HG03095 (cell line): ENCODE measurements around the gene SH3RF3.

Experiments
- ATAC-seq: cut with Tn5 transposase; IDR thresholded peaks from one replicate; pipeline ENCODE4 v1.9.1; 2021; ENCODE audit warnings: moderate library complexity; ENCODE audit not compliant: unreplicated experiment

Gene SH3RF3

DNA sequence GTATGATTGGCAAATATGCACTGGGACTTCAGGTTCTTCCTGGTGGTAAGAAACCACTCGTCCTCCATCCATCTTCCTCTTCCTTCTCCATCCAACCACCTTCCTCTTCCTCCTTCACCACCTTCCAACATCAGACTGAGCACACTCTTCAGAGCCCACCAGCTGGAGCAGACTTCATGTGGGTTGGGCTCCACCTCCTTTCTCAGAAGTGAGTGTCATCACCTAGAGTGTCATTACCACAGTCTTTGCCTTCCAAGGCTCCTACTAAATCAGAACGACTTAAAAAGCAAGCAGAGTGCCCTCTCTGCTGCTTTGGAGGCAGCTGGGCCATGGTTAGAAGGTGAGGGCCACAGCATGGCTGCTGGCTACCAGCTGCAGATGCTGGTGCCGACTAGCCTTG is 171.6 kb downstream of the SH3RF3 start:
- ATAC-seq: no peak

DNA sequence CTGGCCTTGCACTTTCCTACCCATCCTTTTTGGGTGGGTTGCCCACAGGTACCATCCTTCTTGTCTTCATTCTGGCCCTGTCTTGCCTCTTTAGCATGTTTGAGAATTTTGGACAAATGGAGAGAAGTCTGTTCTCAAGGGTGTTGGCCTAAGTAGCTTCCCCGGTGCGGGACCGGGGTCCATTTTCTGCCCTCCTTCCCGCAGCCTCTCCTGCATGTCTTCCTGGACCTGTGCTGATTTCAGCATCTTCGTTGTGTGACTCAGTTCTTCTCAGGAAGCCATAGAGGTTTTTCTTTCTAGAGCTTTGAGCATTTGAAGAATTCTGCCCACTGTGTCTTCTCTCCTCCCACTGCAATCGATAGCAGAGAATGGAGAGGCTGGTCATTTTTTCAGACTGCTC is 172.7 kb downstream of the SH3RF3 start:
- no peak for ATAC-seq

GRCh38 chr2:109302319-109302718 is 173.3 kb downstream of the SH3RF3 start:
- ATAC-seq: no peak

- no peak for ATAC-seq
These were observed 175.2 kb downstream of the SH3RF3 start for GRCh38 chr2:109304242-109304641.

- ATAC-seq: no peak
These were observed 175.9 kb downstream of the SH3RF3 start for GRCh38 chr2:109304731-109305470.

DNA sequence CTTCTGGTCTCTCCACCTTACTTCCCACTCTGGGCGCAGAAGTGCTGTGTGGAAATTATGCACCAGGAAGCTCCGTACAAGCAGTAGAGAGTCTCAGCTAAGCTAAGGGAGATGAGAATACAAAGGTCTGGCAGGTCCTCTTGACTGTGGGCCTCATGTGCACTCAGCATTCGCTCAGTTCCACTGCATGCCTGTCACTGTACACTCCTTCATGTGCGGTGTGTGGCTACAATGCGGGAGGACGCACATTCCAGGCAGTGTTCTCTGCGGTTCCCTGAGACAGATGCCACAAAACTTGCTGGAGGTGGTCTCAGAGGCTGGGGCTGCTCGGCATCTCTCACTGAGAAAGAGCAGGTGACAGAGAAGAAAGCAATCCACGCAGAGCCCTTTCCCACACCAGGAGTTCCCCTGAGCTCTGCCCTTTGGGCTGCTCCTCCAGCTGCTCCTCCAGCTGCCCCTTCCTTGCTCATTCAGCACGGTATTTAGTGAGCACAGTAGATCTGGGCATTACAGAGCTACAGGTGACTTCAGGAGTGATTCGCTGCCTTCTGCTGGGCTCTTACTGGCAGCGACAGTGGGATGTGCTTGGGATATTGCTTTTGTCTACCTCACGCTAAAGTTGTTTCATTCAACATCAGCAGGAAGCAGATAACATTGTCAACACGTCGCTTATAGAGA is 176.6 kb downstream of the SH3RF3 start:
- ATAC-seq: no peak

DNA sequence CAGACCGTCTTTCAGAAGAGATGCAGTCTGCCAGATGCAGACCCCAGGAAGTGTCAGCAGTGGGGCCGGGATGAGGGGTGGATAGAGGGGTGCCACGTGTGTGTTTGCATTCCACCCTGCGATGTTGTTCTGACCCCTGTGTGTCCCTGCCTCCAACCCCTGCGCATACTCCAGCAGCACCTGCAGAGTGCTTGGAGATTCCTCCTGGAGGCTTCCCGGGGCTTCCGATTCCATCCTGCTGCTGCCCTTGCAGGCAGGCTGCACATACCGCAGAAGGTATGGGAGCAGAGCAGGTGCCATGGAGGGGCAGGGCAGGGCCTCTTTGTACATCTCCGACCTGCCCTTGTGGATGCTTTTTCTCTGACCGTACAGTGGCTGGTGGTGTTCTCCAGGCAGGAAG is 177.2 kb downstream of the SH3RF3 start:
- ATAC-seq: no peak

DNA sequence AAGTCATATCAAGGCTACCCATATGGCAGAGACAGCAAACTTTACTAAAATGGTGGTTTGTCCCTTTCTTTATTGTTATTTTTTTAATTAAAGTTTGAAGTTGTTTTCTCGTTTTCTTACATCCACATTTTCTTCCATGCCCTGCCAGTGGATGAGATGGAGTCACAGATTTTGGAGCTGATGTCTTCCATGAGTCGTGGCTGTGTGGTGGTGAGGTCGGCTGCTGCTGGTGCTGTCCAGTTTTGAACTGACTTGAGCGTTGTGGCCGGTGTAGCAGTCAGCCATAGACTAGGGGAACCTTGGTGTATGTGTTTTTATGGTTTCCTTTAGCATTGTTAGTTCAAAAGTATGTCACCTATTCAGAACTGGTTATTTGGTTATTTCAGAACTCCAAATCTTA is 182.8 kb downstream of the SH3RF3 start:
- ATAC-seq: no peak

DNA sequence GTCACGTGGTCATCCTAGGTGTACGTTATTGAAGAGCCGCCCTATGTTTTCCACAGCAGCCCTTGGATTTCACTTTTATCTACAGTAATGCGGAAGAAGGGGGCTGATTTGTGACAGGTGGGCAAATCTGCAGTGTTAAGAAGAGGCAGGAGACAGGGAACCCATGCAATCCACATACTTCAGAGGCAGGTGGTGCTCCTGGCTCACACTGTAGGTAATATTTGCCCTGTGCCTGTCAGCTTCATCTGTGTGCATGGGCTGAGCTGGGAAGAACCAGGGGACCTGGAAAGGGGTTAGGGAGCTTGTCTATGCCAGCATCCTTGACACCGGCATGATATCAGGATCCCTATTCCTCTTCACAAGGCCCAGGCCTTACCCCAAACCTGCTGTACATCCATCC is 183.9 kb downstream of the SH3RF3 start:
- ATAC-seq: no peak

GRCh38 chr2:109313343-109313742 is 184.3 kb downstream of the SH3RF3 start:
- ATAC-seq: no peak

DNA sequence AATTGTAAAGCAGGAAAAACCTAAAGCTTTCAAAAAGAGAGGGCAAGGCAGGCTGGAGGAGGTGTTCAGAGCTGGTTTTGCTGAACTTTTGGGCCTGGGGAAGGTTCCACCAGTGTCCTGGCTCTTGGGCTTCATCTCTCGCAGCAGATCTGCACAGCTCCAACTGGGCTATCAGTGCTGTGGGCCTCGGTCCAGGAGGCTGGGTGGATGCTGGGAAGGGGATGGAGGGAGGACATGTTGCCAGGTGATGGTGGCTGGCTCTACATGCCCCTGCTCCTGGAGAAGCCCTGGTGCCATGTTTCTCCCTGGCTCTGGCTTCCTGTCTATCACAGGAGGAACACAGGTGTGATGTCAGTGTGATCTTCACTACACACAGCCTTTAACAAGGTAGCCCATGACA is 187.1 kb downstream of the SH3RF3 start:
- no peak for ATAC-seq

GRCh38 chr2:109317471-109318095 is 188.6 kb downstream of the SH3RF3 start:
- no peak for ATAC-seq

GRCh38 chr2:109318150-109318948 is 189.3 kb downstream of the SH3RF3 start:
- ATAC-seq: no peak

DNA sequence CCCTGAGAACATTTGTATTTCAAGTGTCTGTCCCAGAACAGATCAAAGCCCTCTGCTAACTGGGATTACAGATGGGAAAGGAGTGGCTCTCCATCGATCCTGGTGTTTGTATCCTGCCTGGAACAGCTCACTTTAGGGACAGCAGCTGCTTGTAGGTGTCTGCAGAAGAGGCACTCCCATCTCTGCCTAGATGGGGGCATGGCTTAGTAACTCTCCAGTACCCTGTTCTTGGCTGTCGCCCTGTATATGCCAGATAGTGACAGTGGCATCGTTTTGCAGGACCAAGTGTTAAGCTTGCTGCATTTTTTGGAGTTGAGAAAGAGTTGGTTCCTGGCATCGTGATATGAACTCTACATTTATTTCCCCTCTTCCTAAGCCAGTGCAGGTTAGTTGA is 189.9 kb downstream of the SH3RF3 start:
- no peak for ATAC-seq

- ATAC-seq: no peak
These were observed 191.4 kb downstream of the SH3RF3 start for GRCh38 chr2:109320195-109320922.

DNA sequence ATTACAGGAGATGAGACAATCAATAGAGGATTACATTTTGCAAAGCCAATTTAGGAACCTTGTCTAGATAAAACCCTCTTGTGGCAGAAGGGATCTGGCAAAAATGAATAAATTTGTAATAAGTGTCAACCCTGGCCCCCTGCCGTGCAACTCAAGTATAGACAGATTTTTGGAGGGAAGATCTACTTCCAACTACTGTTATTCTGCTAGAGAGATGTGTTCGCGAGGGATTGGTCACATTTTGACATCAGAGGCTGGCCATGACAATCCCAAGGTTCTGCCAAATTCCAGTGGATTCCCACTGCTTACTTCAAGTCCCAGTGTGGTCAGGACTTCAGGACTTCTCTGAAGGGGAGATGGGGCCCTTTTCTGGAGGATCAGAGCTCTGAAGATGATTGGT is 192.6 kb downstream of the SH3RF3 start:
- ATAC-seq: no peak

GRCh38 chr2:109322111-109322510 is 193.1 kb downstream of the SH3RF3 start:
- no peak for ATAC-seq

GRCh38 chr2:109322641-109323040 is 193.6 kb downstream of the SH3RF3 start:
- ATAC-seq: no peak

DNA sequence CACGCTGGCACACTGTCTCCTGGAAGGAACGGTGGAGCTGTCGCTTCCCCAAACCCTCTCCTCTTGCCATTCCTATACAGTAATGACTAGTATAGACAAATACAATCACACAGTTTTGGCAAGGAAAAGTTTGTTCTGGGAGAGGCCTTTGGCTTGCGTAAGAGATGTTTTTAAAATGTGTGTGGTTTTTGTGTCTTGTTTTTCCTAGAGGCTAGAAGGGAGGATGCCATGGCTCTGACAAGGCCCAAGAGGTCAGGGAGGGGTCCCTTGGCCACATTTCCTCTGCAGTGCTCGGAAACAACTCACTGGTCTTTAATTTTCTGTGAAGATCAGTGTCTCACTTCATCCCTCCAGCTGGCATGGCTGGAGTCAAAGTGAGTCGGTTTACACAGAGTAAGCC is 195.9 kb downstream of the SH3RF3 start:
- no peak for ATAC-seq

DNA sequence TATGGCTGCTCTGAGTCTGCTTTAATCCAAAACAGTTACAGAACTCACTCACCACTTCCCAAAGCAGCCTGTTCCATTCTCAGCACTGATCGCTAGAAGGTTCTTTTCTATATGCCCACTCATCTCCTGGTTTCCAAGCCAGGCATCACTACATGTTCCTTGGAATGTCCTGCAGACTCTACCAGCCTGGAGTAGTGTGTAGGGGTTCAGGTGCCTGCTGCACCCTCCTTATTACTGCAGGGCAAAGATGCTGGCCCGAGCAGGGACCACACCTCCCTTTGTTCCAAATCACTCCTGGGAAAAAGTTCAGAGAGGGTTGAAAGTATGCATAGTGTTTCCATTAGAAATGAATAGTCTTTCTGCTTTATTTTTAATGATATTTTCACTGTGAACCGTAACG is 196.6 kb downstream of the SH3RF3 start:
- ATAC-seq: no peak

GRCh38 chr2:109326306-109326705 is 197.3 kb downstream of the SH3RF3 start:
- no peak for ATAC-seq
